HCEC 1CT (cell line): Measurements from ENCODE around the gene PRMT1.

Experiments
- DNase-seq: peaks from one replicate; pipeline ENCODE4 v3.0.0-alpha.2; 2017

Gene PRMT1

DNA sequence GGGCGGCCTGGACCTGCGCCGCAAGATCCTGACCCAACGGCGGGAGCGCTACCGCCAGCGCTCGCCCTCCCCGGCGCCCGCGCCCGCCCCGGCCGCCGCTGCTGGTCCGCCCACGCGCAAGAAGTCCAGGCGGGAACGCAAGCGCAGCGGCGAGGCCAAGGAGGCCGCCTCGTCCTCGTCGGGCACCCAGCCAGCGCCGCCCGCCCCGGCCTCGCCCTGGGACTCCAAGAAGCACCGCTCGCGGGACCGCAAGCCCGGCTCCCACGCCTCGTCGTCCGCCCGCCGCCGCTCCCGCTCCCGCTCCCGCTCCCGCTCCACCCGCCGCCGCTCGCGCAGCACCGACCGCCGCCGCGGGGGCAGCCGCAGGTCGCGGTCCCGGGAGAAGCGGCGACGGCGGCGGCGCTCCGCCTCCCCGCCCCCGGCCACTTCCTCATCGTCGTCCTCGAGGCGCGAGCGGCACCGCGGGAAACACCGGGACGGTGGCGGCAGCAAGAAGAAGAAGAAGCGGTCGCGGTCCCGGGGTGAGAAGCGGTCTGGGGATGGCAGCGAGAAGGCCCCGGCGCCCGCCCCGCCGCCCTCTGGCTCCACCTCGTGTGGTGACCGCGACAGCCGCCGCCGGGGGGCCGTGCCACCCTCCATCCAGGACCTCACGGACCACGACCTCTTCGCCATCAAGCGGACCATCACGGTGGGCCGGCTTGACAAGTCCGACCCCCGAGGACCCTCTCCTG lies 25.1 kb upstream of the PRMT1 start:
- no peak for DNase-seq

GRCh38 chr19:49652551-49653465 lies 24.3 kb upstream of the PRMT1 start:
- DNase-seq = no peak

GRCh38 chr19:49653466-49653806 lies 23.6 kb upstream of the PRMT1 start:
- no peak for DNase-seq

GRCh38 chr19:49654581-49654980 lies 22.5 kb upstream of the PRMT1 start:
- no peak for DNase-seq

- DNase-seq = no peak
These were observed 21.3 kb upstream of the PRMT1 start for GRCh38 chr19:49655570-49656455.

- DNase-seq = no peak
These were observed 20.5 kb upstream of the PRMT1 start for GRCh38 chr19:49656456-49657109.

DNA sequence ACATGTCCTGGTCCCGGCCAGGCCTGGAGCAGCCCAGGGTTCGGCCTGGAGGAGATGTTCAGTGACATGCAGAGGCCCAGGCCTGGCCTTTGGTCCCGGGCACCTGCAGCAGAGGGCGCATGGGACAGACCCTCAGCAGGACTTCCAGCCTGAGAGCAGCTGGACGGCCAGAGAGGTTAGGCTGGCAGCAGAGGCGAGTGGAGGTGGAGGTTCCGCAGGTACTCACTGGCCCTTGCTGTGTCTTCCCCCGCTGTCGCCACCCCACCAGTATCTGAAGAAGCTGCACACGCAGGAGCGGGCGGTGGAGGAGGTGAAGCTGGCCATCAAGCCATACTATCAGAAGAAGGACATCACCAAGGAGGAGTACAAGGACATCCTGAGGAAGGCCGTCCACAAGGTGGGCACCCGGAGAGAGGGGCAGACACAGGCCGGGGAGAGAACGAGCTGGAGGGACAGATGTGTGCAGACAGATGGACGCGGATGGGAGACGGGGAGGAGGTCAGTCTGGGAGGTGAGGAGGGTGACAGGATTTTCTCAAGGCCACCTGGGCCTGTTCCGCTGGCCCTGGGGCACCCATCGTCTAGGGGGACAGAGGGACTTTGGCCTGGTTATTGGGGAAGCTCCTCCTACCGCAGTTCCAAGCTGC lies 19.5 kb upstream of the PRMT1 start:
- DNase-seq = no peak

DNA sequence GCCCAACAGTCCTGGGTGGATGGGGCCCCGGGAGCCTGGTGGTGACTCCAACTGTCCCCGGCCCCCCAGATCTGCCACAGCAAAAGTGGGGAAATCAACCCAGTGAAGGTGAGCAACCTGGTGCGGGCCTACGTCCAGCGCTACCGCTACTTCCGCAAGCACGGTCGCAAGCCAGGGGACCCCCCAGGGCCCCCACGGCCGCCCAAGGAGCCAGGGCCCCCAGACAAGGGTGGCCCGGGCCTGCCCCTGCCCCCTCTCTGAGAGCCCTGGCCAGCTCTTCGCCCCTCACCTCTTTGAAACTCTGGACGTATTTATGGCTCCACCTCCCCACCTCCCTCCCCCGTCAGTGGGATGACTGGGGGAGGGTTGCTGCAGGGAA lies 18.9 kb upstream of the PRMT1 start:
- DNase-seq = no peak

DNA sequence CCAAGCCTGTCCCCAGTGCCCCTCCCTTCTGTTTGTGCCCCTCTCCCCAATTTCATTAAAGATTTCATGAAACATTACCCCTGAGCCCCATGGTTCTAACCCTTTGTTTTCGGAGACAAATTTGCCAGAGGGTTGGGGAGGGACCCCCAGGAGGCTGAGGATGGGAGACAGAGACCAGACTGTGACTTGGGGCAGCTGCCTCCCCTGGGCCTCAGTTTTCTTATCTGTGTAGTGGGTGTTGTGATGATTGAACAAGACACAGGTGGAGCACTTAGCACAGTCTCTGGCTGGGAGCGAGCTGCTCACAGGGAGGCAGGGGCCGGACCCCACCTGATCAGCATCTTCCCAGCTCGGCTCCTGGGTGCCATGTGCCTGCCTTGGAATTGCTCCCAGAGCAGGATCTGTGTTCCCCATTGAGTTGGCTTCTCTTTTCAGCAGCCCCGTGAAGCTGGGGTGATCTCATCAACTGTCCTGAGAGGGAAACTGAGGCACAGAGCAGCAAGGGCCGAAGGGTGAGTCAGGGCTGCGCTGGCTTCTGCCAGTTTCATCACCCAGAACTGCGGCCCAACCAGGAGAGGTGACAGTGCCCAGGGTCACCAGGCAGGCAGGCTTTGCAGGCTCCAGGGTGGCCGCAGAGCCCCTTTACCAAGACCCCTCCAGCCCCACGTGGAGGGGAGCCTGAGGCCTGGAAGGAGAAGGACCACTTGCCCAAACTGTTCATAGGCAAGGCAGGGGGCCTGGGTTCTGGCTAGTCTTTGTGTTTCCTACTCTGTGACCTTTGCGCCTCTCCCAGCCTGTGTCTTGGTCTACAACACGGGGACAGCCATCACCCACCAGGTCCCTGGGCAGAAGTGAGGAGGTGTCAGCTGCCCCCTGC lies 18.3 kb upstream of the PRMT1 start:
- no peak for DNase-seq

- DNase-seq = no peak
These were observed 16.6 kb upstream of the PRMT1 start for GRCh38 chr19:49660338-49660961.

- no peak for DNase-seq
These were observed 15.1 kb upstream of the PRMT1 start for GRCh38 chr19:49662011-49662410.

DNA sequence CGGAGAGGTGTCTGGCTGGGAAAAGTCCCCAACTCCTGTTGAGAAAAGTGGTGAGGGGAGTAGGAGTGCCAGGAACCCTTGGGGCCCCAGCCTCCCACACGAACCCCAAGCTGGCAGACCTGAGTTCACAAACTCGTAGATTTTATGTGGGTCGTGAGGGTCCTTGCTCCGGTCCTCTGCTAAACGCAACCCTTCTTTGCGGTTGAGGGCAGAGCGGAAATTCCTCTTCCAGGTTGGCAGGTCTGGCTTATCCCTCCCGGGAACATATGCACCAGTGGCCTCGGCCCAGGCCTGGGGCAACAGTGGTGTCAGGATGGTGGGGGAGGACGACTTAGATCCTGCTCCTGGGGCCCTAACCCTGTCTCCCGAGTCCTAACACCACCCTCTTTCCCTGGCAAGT lies 13.8 kb upstream of the PRMT1 start:
- DNase-seq = no peak

DNA sequence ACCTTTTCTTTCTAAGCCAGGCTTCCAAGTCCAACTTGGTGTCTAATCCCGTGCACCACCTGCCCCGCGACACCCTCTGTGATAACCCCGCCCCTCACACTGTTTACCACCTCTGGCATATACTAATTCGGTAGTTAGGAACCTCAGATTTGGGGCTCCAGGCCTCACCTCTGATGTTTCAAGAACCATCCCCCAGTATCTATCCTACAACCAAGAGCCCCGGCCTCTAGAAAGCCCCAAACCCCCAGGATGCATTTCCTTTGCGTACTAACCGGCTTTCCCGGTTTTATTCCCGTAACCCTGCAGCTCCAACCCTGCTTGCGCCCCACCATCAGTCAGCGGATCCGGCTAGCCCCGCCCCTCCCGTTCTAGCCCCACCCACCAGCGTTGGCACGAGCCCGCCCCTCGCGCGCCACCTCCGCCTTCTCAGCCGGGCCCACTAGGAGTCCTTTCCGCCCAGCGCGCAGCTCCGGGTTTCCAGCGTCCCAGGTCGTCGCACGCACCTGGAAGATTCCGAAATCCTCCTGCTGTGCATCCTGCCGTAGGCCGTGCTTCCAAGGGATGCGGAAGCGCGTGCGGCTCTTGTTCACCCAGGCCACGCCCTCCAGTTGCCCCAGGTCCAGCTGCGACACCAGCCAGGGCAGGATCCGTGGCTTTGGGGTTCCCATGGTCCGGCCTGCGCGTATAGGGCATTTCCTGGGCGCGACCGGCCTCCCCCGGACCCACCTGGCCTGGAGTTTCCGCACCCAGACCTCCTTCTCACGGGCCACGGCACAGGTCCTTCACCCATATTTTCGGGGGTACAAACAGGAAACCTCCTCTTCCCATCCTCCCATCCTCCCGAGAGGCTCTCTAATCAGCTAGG lies 12.7 kb upstream of the PRMT1 start:
- peak; percentile 79 for DNase-seq

GRCh38 chr19:49665036-49665350 lies 12.1 kb upstream of the PRMT1 start:
- no peak for DNase-seq

GRCh38 chr19:49665351-49666119 lies 11.5 kb upstream of the PRMT1 start, which contains the start of the genes BCL2L12 and IRF3:
BCL2L12 (plus strand) TSS chr19:49665933; CDS start chr19:49666693, 760 bp downstream.
IRF3 (minus strand) TSS chr19:49665857; CDS start chr19:49664838, 1,019 bp downstream.
- peak; percentile 94 for DNase-seq

- DNase-seq = peak; percentile 46
These were observed 11.0 kb upstream of the PRMT1 start for GRCh38 chr19:49666120-49666444.

DNA sequence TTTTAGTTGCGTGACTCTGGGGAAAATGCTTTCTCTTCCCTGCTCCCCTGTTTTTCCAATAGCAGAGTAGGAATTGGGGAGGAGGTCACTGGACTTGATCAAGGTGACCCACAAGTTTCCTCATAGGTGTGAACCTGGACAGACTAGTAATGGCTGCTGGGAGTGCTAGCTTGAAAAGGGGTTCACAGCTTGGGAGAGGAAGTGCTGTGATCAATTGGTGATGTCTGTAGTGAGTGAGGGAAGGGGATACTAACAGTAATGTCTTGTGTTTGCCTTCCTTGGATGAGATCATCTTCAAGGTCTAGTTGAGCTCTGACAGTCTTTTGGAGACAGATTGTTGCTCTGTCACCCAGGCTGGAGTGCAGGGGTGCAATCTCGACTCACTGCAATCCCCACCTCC lies 9.6 kb upstream of the PRMT1 start:
- no peak for DNase-seq

DNA sequence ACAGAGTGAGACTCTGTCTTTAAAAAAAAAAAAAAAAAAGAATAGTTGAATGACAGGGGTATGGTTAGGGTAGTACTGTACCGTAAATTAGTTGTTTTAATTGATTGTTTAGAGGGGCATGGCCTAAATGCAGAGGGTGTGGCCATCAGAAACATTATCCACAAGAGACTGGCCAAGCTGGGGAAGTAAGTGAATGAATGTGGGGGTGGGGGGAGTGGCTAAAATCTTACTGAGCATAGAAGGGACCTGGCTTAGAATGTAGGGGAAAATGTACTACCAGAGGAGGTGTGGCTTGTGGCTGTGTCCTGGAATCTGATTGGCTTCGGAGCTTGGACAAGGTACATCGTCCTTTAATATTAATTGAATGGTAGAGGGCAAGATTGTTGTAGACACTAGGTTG lies 7.6 kb upstream of the PRMT1 start:
- DNase-seq = no peak
